ENCODE data around the gene PIEZO2. TPM values are rescaled to one million over a fixed set of nuclear protein-coding genes. Genes with fewer than 3 reads are reported as not detected.

Gene PIEZO2
- total RNA-seq, 4 donors from 2014 or later, result 2.1 to 7.4 (median 2.5) TPM; not detected in 1

DNA sequence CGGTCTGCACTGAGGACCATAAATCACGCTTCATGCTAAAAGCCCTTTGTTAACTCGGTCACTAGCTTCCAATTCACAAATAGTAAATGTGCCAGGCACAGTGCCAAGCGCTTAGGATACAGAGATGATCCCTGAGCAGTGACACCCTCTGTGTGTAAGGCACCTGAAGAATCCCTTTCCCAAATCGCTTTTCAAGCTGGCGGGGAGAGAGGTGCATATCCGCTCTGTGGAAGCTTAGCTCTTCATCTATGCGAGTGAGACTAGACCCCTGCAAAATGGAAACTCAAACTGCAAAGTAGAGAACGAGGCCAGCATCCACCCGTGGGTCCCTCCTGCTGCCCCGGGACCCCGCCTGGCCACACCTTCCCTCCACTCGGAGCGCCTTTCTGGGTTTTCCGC, 2.4 kb downstream of the PIEZO2 start:
- WGBS, 2 donors, result 45 to 47% methylated on average over 12 to 15 of the region's 15 CpGs
- intact Hi-C loops (cut with DNase I), result loop anchor here (10.0 kb wide), 1 partner anchor 292 kb away; no protein-coding TSS in a partner anchor
- Histone ChIP-seq H3K9me3 (no peaks in the 10 kb centered on the region), H3K27ac (peak overlapping the region in 2 of 4 donors; percentile 2 to 27), H3K4me1 (peaks cover 4 to 42% (median 10%) of the 10 kb centered on the region in 3 donors), H3K4me3 (peak overlapping the region in 3 of 4 donors; percentile 34 to 64 (median 55)), H3K36me3 (no peaks in the 10 kb centered on the region), H3K27me3 (peaks cover 0 to 62% (median 7%) of the 10 kb centered on the region in 4 donors)
- no peak for DNase-seq
- no peak for TF ChIP-seq POLR2A (IDR thresholded peaks at IDR 0.05)
- TF ChIP-seq, protein P1, sequence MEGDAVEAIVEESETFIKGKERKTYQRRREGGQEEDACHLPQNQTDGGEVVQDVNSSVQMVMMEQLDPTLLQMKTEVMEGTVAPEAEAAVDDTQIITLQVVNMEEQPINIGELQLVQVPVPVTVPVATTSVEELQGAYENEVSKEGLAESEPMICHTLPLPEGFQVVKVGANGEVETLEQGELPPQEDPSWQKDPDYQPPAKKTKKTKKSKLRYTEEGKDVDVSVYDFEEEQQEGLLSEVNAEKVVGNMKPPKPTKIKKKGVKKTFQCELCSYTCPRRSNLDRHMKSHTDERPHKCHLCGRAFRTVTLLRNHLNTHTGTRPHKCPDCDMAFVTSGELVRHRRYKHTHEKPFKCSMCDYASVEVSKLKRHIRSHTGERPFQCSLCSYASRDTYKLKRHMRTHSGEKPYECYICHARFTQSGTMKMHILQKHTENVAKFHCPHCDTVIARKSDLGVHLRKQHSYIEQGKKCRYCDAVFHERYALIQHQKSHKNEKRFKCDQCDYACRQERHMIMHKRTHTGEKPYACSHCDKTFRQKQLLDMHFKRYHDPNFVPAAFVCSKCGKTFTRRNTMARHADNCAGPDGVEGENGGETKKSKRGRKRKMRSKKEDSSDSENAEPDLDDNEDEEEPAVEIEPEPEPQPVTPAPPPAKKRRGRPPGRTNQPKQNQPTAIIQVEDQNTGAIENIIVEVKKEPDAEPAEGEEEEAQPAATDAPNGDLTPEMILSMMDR (IDR thresholded peaks at IDR 0.05), result no peak

GRCh38 chr18:11146238-11146946, 3.0 kb downstream of the PIEZO2 start:
- TF ChIP-seq, protein P1 (IDR thresholded peaks at IDR 0.05), result no peak
- no peak for TF ChIP-seq POLR2A (IDR thresholded peaks at IDR 0.05)
- peak overlapping the region in 1 of 4 donors; percentile 27 for H3K27ac ChIP-seq
- H3K27me3 ChIP-seq, result peaks cover 0 to 60% (median 7%) of the 10 kb centered on the region in 4 donors
- WGBS, 2 donors, result 40 to 57% methylated on average over 3 to 6 of the region's 18 CpGs
- intact Hi-C loops (cut with DNase I), result loop anchor here (10.0 kb wide), 1 partner anchor 292 kb away; no protein-coding TSS in a partner anchor
- peaks cover 4 to 42% (median 10%) of the 10 kb centered on the region in 3 donors for H3K4me1 ChIP-seq
- H3K9me3 ChIP-seq, result no peaks in the 10 kb centered on the region
- peak overlapping the region in 2 of 4 donors; percentile 55 to 64 for H3K4me3 ChIP-seq
- DNase-seq, result no peak
- H3K36me3 ChIP-seq, result no peaks in the 10 kb centered on the region

DNA sequence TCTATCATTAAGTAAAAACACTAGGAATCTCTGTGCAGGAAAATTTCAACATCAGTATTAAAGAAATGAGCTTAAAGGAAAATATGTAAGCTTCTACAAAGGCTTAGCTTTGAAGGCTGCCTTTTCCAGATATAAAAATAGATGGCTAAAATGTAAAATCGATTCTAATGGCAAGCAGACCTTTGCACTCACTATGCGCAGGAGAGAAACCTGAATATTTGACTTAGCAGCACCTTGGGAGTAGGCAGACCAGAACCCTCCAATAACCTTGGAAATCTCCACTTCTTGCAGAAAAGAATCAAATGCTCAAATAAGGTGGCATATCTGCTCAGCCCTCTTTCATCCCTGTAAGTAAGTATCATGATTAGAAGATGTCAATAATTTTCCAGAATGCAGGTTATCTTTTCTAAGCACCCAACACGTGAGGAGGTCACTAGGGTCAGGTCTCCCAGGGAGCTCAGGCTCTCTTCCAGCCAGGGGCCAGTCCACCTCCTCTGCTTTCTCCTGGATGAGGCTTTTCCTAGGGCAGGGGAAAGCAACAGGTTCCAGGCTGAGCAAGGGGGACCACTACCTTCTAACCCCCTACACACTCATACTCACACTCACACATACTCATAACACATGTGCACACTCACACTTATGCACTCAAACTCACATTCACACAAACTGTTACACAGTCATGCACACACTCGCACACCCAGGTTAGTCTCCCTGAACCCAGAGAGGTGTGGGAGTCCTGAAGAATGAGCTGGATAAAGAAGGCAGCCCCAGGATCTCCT, 3.8 kb downstream of the PIEZO2 start:
- no peak overlapping the region for H3K4me3 ChIP-seq
- intact Hi-C loops (cut with DNase I), result loop anchor here (10.0 kb wide), 1 partner anchor 291 kb away; no protein-coding TSS in a partner anchor
- peaks cover 0 to 52% (median 7%) of the 10 kb centered on the region in 4 donors for H3K27me3 ChIP-seq

DNA sequence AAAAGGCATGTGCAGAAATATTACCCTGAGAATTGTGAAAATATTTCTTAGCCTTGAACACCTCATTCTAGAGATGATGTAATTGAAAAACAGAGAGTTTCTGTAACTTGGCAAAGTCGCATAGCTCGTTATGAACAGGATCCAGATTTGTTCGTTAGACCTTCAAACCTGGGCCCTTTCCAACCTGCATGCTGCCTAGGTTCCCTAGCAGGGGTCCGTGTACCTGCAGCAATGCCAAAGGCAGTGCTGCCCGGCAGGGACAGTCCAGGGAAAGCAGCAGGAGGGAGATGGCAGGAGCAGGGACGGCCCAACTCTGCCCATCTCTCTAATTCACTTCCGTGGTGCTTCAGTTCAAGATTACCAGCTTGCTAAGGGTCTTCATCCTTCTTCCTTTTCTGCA, 12.0 kb downstream of the PIEZO2 start:
- DNase-seq, result no peak
- no peaks in the 10 kb centered on the region for H3K9me3 ChIP-seq
- no peak for TF ChIP-seq POLR2A (IDR thresholded peaks at IDR 0.05)
- TF ChIP-seq, protein P1 (IDR thresholded peaks at IDR 0.05), result no peak
- no peaks in the 10 kb centered on the region for H3K36me3 ChIP-seq
- H3K4me3 ChIP-seq, result no peak overlapping the region
- H3K4me1 ChIP-seq, result peaks cover 0 to 9% (median 3%) of the 10 kb centered on the region in 3 donors
- intact Hi-C loops (cut with DNase I), result no loop called here
- 60 to 65% methylated on average over 7 of the region's 7 CpGs for WGBS, 2 donors
- no peaks in the 10 kb centered on the region for H3K27me3 ChIP-seq
- H3K27ac ChIP-seq, result no peak overlapping the region

More for the DNA sequence above, 3.8 kb downstream of the PIEZO2 start:
- H3K36me3 ChIP-seq, result no peaks in the 10 kb centered on the region
- 67 to 72% methylated on average over 3 to 4 of the region's 4 CpGs for WGBS, 2 donors
- no peak for DNase-seq
- H3K4me1 ChIP-seq, result peaks cover 4 to 42% (median 10%) of the 10 kb centered on the region in 3 donors
- peak overlapping the region in 1 of 4 donors; percentile 27 for H3K27ac ChIP-seq
- no peak for TF ChIP-seq POLR2A (IDR thresholded peaks at IDR 0.05)
- TF ChIP-seq, protein P1 (IDR thresholded peaks at IDR 0.05), result no peak
- H3K9me3 ChIP-seq, result no peaks in the 10 kb centered on the region

Measured in esophagus squamous epithelium (tissue), 5 donors.